Panc1 (cell line): ENCODE measurements around the gene IGFBP4.

Experiments
- CTCF ChIP-seq: fragments of 450-650 bp; IDR thresholded peaks from 2 replicates; pipeline ENCODE4 v1.5.1; 2017; ENCODE audit warnings: mild to moderate bottlenecking
- POLR2AphosphoS5 ChIP-seq: IDR thresholded peaks from 2 replicates; pipeline ENCODE4 v1.6.1; 2012; ENCODE audit warnings: mild to moderate bottlenecking, low read depth, low read length, moderate library complexity
- TCF7L2 ChIP-seq: IDR thresholded peaks from 2 replicates; pipeline ENCODE4 v1.6.1; 2011; ENCODE audit warnings: mild to moderate bottlenecking, low read depth, low read length, inconsistent platforms

- TF ChIP-seq CTCF = no peak; the same call in 1 of the 2 replicates
- TF ChIP-seq POLR2AphosphoS5 = no peak
- TF ChIP-seq TCF7L2 = no peak
Observed at GRCh38 chr17:40422990-40423633, 20.1 kb upstream of the IGFBP4 start.
